Measurements from ENCODE around the gene NUP35.
"Not testable (repeated sequence)": the region's sequence is repeated elsewhere in the genome, so short reads cannot be mapped to it uniquely, and the experiment has no call there.

Gene NUP35

GRCh38 chr2:183148955-183149354 lies 24.7 kb downstream of the NUP35 start:
- no peak for DNase-seq

- DNase-seq = no peak
Observed at GRCh38 chr2:183149489-183149888, 25.2 kb downstream of the NUP35 start.

GRCh38 chr2:183152280-183152679 lies 28.0 kb downstream of the NUP35 start:
- not testable (repeated sequence) for DNase-seq

GRCh38 chr2:183153967-183154366 lies 29.7 kb downstream of the NUP35 start:
- no peak for DNase-seq

GRCh38 chr2:183154772-183155171 lies 30.5 kb downstream of the NUP35 start:
- not testable (repeated sequence) for DNase-seq

GRCh38 chr2:183157131-183157530 lies 32.9 kb downstream of the NUP35 start:
- no peak for DNase-seq

- no peak for DNase-seq
Observed at GRCh38 chr2:183162362-183162761, 38.1 kb downstream of the NUP35 start.

- no peak for DNase-seq
Observed at GRCh38 chr2:183163821-183164649, 39.8 kb downstream of the NUP35 start.

GRCh38 chr2:183164650-183165015 lies 40.4 kb downstream of the NUP35 start:
- no peak for DNase-seq

- DNase-seq = no peak
Observed at GRCh38 chr2:183166210-183166609, 42.0 kb downstream of the NUP35 start.

GRCh38 chr2:183166976-183167375 lies 42.7 kb downstream of the NUP35 start:
- not testable (repeated sequence) for DNase-seq

- no peak for DNase-seq
Observed at GRCh38 chr2:183172220-183172887, 48.1 kb downstream of the NUP35 start.

- no peak for DNase-seq
Observed at GRCh38 chr2:183179156-183179555, 54.9 kb downstream of the NUP35 start.

GRCh38 chr2:183185534-183185933 lies 61.3 kb downstream of the NUP35 start:
- no peak for DNase-seq

- DNase-seq = no peak
Observed at GRCh38 chr2:183186296-183186695, 62.1 kb downstream of the NUP35 start.

- no peak for DNase-seq
Observed at GRCh38 chr2:183186766-183187165, 62.5 kb downstream of the NUP35 start.

GRCh38 chr2:183192343-183192742 lies 68.1 kb downstream of the NUP35 start:
- DNase-seq = no peak

GRCh38 chr2:183193904-183194303 lies 69.7 kb downstream of the NUP35 start:
- DNase-seq = no peak

- DNase-seq = no peak
Observed at GRCh38 chr2:183195397-183195796, 71.2 kb downstream of the NUP35 start.

GRCh38 chr2:183195998-183196409 lies 71.8 kb downstream of the NUP35 start:
- no peak for DNase-seq

GRCh38 chr2:183204397-183204796 lies 80.2 kb downstream of the NUP35 start:
- DNase-seq = no peak

- no peak for DNase-seq
Observed at GRCh38 chr2:183207110-183207509, 82.9 kb downstream of the NUP35 start.

GRCh38 chr2:183209395-183210028 lies 85.3 kb downstream of the NUP35 start:
- no peak for DNase-seq
